HL-60/S4 treated with phorbol 12-myristate 13-acetate at 8.2 ng/mL for 4 days and 3 days (cell line): ENCODE data around the gene CWC15.
"Not testable (repeated sequence)": the region's sequence is repeated elsewhere in the genome, so short reads cannot be mapped to it uniquely, and the experiment has no call there.

Experiments
- in situ Hi-C: fragments of 300-500 bp; cut with MboI; formaldehyde crosslinking; loops from 2 replicates; pipeline ENCODE4 v1.15.0; 2022; ENCODE audit warnings: low sequenced_read_pairs

The CWC15 gene

DNA sequence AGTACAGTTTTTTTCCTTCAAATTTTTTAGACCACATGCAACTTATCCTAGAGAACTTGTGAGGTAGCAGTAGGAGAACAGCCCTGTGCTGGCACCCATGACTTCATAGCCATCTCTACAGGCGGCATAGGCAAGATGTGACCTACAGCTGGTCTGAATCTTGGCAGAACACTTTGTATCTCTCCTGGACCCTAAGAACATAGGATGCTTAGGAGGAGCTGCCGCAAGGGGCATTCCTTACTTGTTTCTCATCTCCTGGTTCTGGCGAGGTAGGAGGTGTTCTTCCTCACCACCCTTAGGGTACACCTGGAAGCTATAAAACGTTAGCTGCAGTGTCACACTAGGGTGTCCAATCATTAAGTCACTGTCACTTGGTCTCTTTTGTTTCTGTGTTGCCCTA lies 16.4 kb downstream of the CWC15 start:
- in situ Hi-C loops: no loop called here

DNA sequence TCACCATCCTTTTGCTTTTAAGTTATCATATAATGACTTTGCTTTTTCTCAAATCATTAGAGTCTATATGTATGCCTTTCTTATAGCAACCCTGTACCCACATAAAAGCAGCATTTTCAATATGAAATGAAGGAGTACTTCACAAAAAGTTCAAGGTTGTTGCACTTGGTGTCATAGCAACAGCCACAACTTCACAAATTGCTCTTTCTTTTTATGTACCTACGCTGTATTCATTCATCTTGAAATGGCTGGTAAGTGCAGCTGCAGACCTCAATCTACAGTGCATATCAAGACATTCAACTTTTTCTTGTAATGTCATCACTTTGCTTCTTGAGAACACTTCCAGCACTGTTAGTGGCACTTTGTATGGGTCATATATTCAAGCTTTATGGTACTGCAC lies 18.6 kb downstream of the CWC15 start:
- in situ Hi-C loops: no loop called here

- in situ Hi-C loops: no loop called here
These were observed 25.2 kb downstream of the CWC15 start for GRCh38 chr11:94948070-94948617.

GRCh38 chr11:94946812-94947211 lies 26.5 kb downstream of the CWC15 start:
- in situ Hi-C loops: no loop called here

GRCh38 chr11:94941131-94941530 lies 32.2 kb downstream of the CWC15 start:
- in situ Hi-C loops: no loop called here

- in situ Hi-C loops: no loop called here
These were observed 34.0 kb downstream of the CWC15 start for GRCh38 chr11:94939346-94939745.

- in situ Hi-C loops: no loop called here
These were observed 35.0 kb downstream of the CWC15 start for GRCh38 chr11:94938095-94939055.

GRCh38 chr11:94934846-94935245 lies 38.5 kb downstream of the CWC15 start:
- in situ Hi-C loops: no loop called here

- in situ Hi-C loops: no loop called here
These were observed 39.0 kb downstream of the CWC15 start for GRCh38 chr11:94934362-94934761.

- in situ Hi-C loops: no loop called here
These were observed 39.9 kb downstream of the CWC15 start for GRCh38 chr11:94933223-94934130.

- in situ Hi-C loops: no loop called here
These were observed 40.9 kb downstream of the CWC15 start for GRCh38 chr11:94932503-94932902.

- in situ Hi-C loops: not testable (repeated sequence)
These were observed 41.3 kb downstream of the CWC15 start for GRCh38 chr11:94932072-94932471.

DNA sequence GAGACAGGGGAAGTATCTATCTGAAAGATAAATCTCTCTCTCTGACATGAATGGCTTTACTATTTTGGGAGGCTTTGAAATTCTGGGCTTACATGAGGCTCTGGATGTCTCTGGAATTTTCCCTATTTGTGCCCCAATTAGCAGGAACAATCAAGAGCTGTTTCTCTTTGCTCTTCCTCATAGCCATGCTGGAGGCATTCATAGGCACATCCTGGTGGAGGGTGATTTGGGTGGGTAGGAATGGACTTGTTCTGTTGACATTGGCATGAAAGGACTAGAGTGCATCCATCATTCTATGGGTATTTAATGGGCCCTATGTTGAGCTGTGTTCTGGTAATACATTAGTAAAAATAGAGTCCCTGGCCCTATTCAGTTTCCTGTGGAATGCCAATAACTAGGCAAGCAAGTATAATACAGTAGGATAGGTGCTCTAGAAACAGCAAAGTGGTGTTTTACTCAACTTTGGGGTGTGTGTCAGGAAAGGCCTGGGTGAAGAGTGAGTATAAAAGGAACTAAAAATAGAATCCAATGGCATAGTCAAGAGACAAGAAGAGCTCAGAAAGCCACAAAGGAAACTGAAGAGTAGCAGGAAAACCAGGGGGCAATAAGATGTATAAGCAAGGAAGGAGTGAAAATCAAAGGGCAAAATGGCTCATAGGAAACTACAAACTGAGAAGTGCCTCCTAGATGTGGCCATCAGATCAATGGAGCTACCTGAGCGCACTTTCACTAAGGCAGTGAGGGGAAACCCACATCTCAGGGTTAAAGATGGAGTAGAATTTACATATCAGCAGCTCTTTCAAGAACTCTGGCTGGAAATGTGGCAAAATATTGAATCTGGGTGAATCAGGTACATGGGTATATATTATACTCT lies 45.0 kb downstream of the CWC15 start:
- in situ Hi-C loops: no loop called here

- in situ Hi-C loops: no loop called here
These were observed 46.6 kb downstream of the CWC15 start for GRCh38 chr11:94926698-94927237.

DNA sequence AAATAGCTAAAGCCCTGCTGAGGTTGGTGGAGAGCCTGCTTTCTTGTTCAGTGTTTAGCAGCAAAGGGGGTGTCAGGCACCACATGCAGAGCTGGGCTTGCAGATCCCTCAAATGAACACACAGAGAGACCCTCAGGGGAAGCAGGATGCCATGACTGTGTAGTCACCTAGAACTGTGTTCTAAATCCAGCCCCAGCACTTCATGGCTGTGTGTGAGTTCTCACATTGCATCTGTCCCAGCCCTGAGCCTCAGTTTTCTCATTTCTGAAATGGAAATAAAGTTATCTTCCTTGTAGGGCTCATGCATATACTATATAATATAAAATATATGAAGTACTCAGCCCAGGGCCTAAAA lies 47.1 kb downstream of the CWC15 start:
- in situ Hi-C loops: no loop called here

DNA sequence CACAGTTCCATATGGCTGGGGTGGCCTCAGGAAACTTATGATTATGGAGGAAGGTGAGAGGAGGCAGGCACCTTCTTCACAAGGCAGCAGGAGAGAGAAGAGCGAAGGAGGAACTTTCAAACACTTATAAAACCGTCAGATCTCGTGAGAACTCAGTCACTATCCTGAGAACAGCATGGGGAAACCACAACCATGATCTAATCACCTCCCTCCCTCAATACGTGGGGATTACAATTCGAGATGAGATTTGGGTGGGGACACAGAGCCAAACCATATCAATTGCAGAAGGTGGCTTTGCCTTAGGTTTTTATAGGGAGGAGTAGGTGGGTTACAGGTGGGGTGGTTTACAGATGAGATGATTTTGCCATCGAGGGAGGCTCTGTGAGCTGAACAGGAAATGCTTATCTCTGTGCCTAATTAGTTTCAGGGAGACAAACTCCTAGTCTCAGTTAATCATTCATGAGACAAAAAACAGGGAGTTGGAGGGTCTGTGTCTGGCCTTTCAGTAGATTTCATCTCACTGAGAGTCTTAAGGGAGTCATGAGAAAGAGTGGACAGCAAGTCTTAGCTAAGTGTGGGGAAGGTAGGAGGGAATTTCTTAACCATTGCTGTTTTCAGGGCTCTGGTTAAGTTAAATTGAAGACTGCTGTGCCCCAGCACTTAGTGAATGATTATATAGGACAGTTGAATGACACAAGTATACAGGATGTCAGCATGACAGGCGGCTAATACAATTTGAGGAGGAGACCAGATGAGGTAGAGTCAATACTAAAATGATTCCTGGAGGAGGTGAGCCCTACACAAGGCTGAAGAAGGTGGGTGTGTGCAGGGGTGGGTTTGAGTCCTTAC lies 47.7 kb downstream of the CWC15 start:
- in situ Hi-C loops: no loop called here

- in situ Hi-C loops: no loop called here
These were observed 48.7 kb downstream of the CWC15 start for GRCh38 chr11:94924612-94925011.

DNA sequence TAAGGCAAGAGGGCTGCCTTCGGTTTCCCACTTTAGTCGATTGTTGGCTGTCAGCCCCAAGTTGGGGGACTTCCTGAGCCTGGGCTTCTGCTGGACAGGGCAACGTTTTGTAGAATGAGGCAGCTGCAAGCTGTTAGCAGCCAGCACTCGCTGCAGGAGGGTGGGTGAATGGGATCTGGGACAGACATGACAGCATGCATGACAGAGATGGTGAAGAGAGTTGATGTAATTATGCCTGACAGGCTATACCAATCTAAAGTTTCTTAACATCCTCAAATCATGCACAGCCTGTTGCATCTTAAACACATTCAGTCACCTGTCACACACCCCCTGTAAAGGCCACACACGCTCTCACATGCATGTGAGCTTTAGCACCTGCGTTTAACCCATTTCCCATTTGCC lies 49.2 kb downstream of the CWC15 start:
- in situ Hi-C loops: no loop called here

DNA sequence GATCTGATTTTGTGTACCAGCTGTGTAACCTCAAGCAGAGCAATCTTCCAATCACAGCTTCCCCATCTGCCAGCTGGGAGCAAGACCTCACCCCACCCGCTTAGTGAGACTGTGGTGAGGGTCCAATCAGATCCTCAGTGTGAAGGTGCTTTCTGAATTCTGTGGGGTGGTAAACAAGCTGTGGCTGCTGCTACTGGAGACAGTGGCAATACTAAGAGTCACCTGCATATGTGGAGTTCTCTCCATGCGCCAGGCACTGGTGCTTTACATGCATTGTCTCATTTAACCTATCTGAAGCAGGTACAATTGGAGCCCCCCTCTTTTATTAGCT lies 50.4 kb downstream of the CWC15 start:
- in situ Hi-C loops: no loop called here
